Activated B cell treated with CpG ODN at 0.5 μM for 24 hours (primary cell): ENCODE measurements around the gene FYN. TPM values are rescaled to one million over a fixed set of nuclear protein-coding genes. Genes with fewer than 3 reads are reported as not detected.

Experiments
- ATAC-seq: fragments of 200-7000 bp; cut with Tn5 transposase; one replicate; pipeline ENCODE4 v1.10.0; 2021; ENCODE audit warnings: low read depth, mild to moderate bottlenecking, moderate library complexity
- CTCF ChIA-PET: fragments of 350-600 bp; sonication (Branson Sonifier 250); formaldehyde crosslinking; loops from one replicate; lab custom pipeline; 2021; ENCODE audit warnings: antibody characterized with exemption; lab: Charles Lee
- POLR2A ChIA-PET: fragments of 350-600 bp; sonication (Branson Sonifier 250); formaldehyde crosslinking; loops from one replicate; lab custom pipeline; 2021; ENCODE audit warnings: antibody characterized with exemption; lab: Charles Lee
- DNase-seq: peaks from one replicate; pipeline ENCODE4 v3.0.0; 2022
- H3K27ac Mint-ChIP-seq: one replicate; pipeline ENCODE4 v1.8.0; 2020; ENCODE audit warnings: mixed read lengths
- H3K27me3 Mint-ChIP-seq: one replicate; pipeline ENCODE4 v1.8.0; 2021; ENCODE audit warnings: mixed read lengths
- H3K36me3 Mint-ChIP-seq: one replicate; pipeline ENCODE4 v1.8.0; 2021; ENCODE audit warnings: low read depth, mixed read lengths
- H3K4me1 Mint-ChIP-seq: one replicate; pipeline ENCODE4 v1.8.0; 2021; ENCODE audit warnings: mixed read lengths
- H3K4me3 Mint-ChIP-seq: one replicate; pipeline ENCODE4 v1.8.0; 2020; ENCODE audit warnings: mild to moderate bottlenecking, mixed read lengths
- H3K9me3 Mint-ChIP-seq: one replicate; pipeline ENCODE4 v1.8.0; 2020; ENCODE audit warnings: mixed read lengths
- CTCF ChIP-seq: fragments of 200-600 bp; IDR thresholded peaks from one replicate; pipeline ENCODE4 v1.8.0; 2022; ENCODE audit warnings: antibody characterized with exemption, mild to moderate bottlenecking
- intact Hi-C: fragments of 100-400 bp; cut with micrococcal nuclease; formaldehyde crosslinking; loops from one replicate; pipeline ENCODE4 v1.15.1; 2024
- total RNA-seq: library from RNA; stranded (reverse); gene quantifications from 2 replicates; pipeline ENCODE4 v1.2.3, GENCODE V29; 2022

The FYN gene
- total RNA-seq, 1 donor from 2014 or later = 64.7 TPM

- H3K27ac Mint-ChIP-seq = no peak overlapping the region
- intact Hi-C loops = loop anchor here (1.0 to 10.0 kb wide), 3 partner anchors 10 to 358 kb away; partner anchors contain the start of gene REV3L
- ChIA-PET POLR2A (interaction anchor here (2.1 to 3.2 kb wide), 3 partner anchors 29 to 38 kb away, joined by 9 to 42 read pairs (median 16); partner anchors contain the start of gene FYN), CTCF (interaction anchor here (1.1 kb wide), 1 partner anchor 12 kb away, joined by 3 read pairs; no protein-coding TSS in a partner anchor)
- TF ChIP-seq CTCF = no peak
- DNase-seq (no peak), ATAC-seq (no peak)
- H3K36me3 Mint-ChIP-seq = peaks cover under 1% of the 10 kb centered on the region
- H3K4me3 Mint-ChIP-seq = no peak overlapping the region
- no peaks in the 10 kb centered on the region for H3K27me3 Mint-ChIP-seq
- no peaks in the 10 kb centered on the region for H3K9me3 Mint-ChIP-seq
- peaks cover 23% of the 10 kb centered on the region for H3K4me1 Mint-ChIP-seq
Measured at GRCh38 chr6:111842891-111843290, 30.4 kb downstream of the FYN start.

- CTCF ChIA-PET = no interaction called here
- Mint-ChIP-seq H3K27ac (no peak overlapping the region), H3K4me1 (peaks cover 23% of the 10 kb centered on the region), H3K27me3 (no peaks in the 10 kb centered on the region), H3K9me3 (no peaks in the 10 kb centered on the region), H3K4me3 (no peak overlapping the region), H3K36me3 (peaks cover 5% of the 10 kb centered on the region)
- POLR2A ChIA-PET = interaction anchor here (2.1 kb wide), 1 partner anchor 31 kb away, joined by 16 read pairs; the partner anchor contains the start of gene FYN
- no peak for ATAC-seq
- TF ChIP-seq CTCF = no peak
- intact Hi-C loops = loop anchor here (1.0 to 10.0 kb wide), 3 partner anchors 9 to 358 kb away; partner anchors contain the start of gene REV3L
- no peak for DNase-seq
Measured at GRCh38 chr6:111842271-111842822, 30.9 kb downstream of the FYN start.

GRCh38 chr6:111841822-111842221 lies 31.4 kb downstream of the FYN start:
- peaks cover 7% of the 10 kb centered on the region for H3K36me3 Mint-ChIP-seq
- no peak overlapping the region for H3K4me3 Mint-ChIP-seq
- ATAC-seq = no peak
- ChIA-PET POLR2A (no interaction called here), CTCF (no interaction called here)
- no peaks in the 10 kb centered on the region for H3K9me3 Mint-ChIP-seq
- H3K4me1 Mint-ChIP-seq = peaks cover 24% of the 10 kb centered on the region
- no peak for TF ChIP-seq CTCF
- no peaks in the 10 kb centered on the region for H3K27me3 Mint-ChIP-seq
- no peak overlapping the region for H3K27ac Mint-ChIP-seq
- DNase-seq = no peak
- intact Hi-C loops = loop anchor here (1.0 to 10.0 kb wide), 3 partner anchors 9 to 357 kb away; partner anchors contain the start of gene REV3L

DNA sequence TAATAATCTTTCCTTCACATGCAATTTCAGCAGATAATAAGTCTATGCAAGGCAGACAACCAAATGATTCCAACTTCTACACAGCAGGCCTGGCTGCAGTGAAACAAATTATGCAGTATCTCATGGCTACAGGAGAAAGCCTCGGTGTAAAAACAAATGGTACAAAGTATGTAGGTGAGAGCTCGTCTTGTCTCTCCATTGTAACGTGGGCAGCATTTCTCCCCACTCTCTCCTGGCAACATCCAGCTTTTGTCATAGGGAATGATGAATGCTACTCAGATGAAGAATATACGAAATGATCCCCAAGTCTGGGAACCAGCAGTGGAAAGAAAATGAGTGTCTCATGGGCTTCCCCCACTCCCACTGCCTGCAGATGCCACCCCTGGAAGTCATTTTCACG lies 32.4 kb downstream of the FYN start:
- peaks cover 7% of the 10 kb centered on the region for H3K36me3 Mint-ChIP-seq
- DNase-seq (no peak), ATAC-seq (no peak)
- ChIA-PET POLR2A (no interaction called here), CTCF (no interaction called here)
- no peak overlapping the region for H3K4me3 Mint-ChIP-seq
- intact Hi-C loops = loop anchor here (5.0 to 10.0 kb wide), 2 partner anchors 79 to 356 kb away; partner anchors contain the start of gene REV3L
- H3K9me3 Mint-ChIP-seq = no peaks in the 10 kb centered on the region
- no peak overlapping the region for H3K27ac Mint-ChIP-seq
- peaks cover 24% of the 10 kb centered on the region for H3K4me1 Mint-ChIP-seq
- no peak for TF ChIP-seq CTCF
- H3K27me3 Mint-ChIP-seq = no peaks in the 10 kb centered on the region

DNA sequence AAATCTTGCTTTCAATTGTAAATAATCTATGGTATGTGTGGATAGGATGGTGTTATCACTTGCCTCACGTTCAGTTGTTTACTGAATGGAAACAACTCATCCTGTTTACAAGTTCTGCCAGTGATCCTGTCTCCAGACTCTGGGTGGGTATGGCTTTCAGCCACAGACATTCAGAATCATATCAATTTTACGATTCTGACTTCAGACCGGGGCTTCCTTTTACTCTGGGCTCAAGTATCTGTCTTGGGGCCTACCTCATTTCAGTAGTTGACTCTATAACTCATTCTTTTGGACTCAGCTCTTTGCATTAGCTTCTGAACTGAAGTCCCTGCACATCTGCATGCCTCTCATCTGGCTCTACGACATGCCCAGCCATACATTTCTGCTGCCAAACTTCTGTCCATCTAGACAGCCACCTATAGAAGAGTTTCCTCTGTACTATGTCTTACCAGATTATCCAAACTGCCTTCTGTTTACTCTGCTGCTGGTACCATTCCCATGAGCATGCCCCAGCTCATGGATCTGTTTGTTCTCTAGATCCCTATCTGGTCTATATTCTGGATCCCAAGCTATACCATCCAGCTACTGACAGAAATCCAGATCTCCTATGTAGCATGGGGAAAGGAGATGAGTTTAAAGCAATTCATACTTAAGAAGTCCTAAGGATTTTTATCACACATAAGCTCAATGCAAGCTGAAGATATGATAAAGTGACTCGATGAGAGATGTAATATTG lies 34.3 kb downstream of the FYN start:
- ChIA-PET CTCF (no interaction called here), POLR2A (no interaction called here)
- DNase-seq (no peak), ATAC-seq (no peak)
- Mint-ChIP-seq H3K4me3 (no peak overlapping the region), H3K27ac (no peak overlapping the region), H3K27me3 (no peaks in the 10 kb centered on the region), H3K4me1 (peaks cover 24% of the 10 kb centered on the region), H3K9me3 (no peaks in the 10 kb centered on the region), H3K36me3 (peaks cover 11% of the 10 kb centered on the region)
- intact Hi-C loops = no loop called here
- TF ChIP-seq CTCF = no peak
